GM23338 (cell line): ENCODE results near the gene RIPK1. TPM values are rescaled to one million over a fixed set of nuclear protein-coding genes. Genes with fewer than 3 reads are reported as not detected.
A peak's percentile ranks its signal among the peaks of the same experiment; 100 is the strongest.
"Not testable (repeated sequence)": the region's sequence is repeated elsewhere in the genome, so short reads cannot be mapped to it uniquely, and the experiment has no call there.

Experiments
- ATAC-seq: fragments of 200-7000 bp; cut with Tn5 transposase; 3 replicates; pipeline ENCODE4 v1.9.1; 2020
- DNase-seq: peaks from one replicate; pipeline ENCODE4 v3.0.0-alpha.2; 2015; ENCODE audit warnings: low spot score
- H2AFZ ChIP-seq: fragments of 200-600 bp; sonication (generic); 2 replicates; pipeline ENCODE4 v1.8.0; 2016; ENCODE audit warnings: antibody characterized with exemption, mild to moderate bottlenecking, moderate library complexity
- H3F3A ChIP-seq: fragments of 200-600 bp; sonication (generic); replicated peaks from 2 replicates; pipeline ENCODE4 v1.8.0; 2017; ENCODE audit warnings: antibody characterized with exemption, mixed run types, low read depth
- H3K27ac ChIP-seq: fragments of 200-600 bp; sonication (generic); 2 replicates; pipeline ENCODE4 v1.6.1; 2016; ENCODE audit warnings: low read depth
- H3K27me3 ChIP-seq: fragments of 200-600 bp; sonication (generic); 2 replicates; pipeline ENCODE4 v1.8.0; 2016; ENCODE audit warnings: mild to moderate bottlenecking, mixed run types, moderate library complexity; ENCODE audit not compliant: insufficient read depth
- H3K36me3 ChIP-seq: fragments of 200-600 bp; sonication (generic); 2 replicates; pipeline ENCODE4 v1.8.0; 2016; ENCODE audit warnings: mild to moderate bottlenecking; ENCODE audit not compliant: insufficient read depth
- H3K4me1 ChIP-seq: fragments of 200-600 bp; sonication (generic); 2 replicates; pipeline ENCODE4 v1.8.0; 2016; ENCODE audit warnings: mild to moderate bottlenecking, moderate library complexity; ENCODE audit not compliant: insufficient read depth
- H3K4me2 ChIP-seq: fragments of 200-600 bp; sonication (generic); 2 replicates; pipeline ENCODE4 v1.7.1; 2017; ENCODE audit warnings: mixed run types
- H3K4me3 ChIP-seq: fragments of 200-600 bp; sonication (generic); 2 replicates; pipeline ENCODE4 v1.6.1; 2016; ENCODE audit warnings: mixed run types
- H3K79me2 ChIP-seq: fragments of 200-600 bp; sonication (generic); replicated peaks from 2 replicates; pipeline ENCODE4 v1.8.0; 2017; ENCODE audit warnings: mild to moderate bottlenecking; ENCODE audit not compliant: insufficient read depth
- H3K9me2 ChIP-seq: fragments of 200-600 bp; sonication (generic); 2 replicates; pipeline ENCODE4 v1.8.0; 2017; ENCODE audit not compliant: insufficient read depth
- H4K20me1 ChIP-seq: fragments of 200-600 bp; sonication (generic); replicated peaks from 2 replicates; pipeline ENCODE4 v1.8.0; 2017; ENCODE audit warnings: mild to moderate bottlenecking; ENCODE audit not compliant: insufficient read depth
- H3K27ac Mint-ChIP-seq: 2 replicates; pipeline ENCODE4 v1.8.0; 2020; ENCODE audit warnings: inconsistent platforms, mild to moderate bottlenecking, moderate library complexity, mixed read lengths
- H3K27me3 Mint-ChIP-seq: 3 replicates; pipeline ENCODE4 v1.8.0; 2022; ENCODE audit warnings: low read depth, mild to moderate bottlenecking, moderate library complexity, mixed read lengths, inconsistent platforms; ENCODE audit not compliant: insufficient read depth, poor library complexity
- H3K36me3 Mint-ChIP-seq: 3 replicates; pipeline ENCODE4 v1.8.0; 2021; ENCODE audit warnings: low read depth, mild to moderate bottlenecking, inconsistent platforms, moderate library complexity, mixed read lengths
- H3K4me1 Mint-ChIP-seq: 3 replicates; pipeline ENCODE4 v1.8.0; 2020; ENCODE audit warnings: mild to moderate bottlenecking, inconsistent platforms, mixed read lengths
- H3K4me3 Mint-ChIP-seq: 3 replicates; pipeline ENCODE4 v1.8.0; 2021; ENCODE audit warnings: moderate library complexity, mild to moderate bottlenecking, inconsistent platforms, mixed read lengths
- H3K9me3 Mint-ChIP-seq: 3 replicates; pipeline ENCODE4 v1.8.0; 2020; ENCODE audit warnings: moderate library complexity, mild to moderate bottlenecking, inconsistent platforms, mixed read lengths
- CREB1 ChIP-seq: fragments of 250-450 bp; sonication (Bioruptor Pico); IDR thresholded peaks from 2 replicates; pipeline ENCODE4 v1.5.0; 2020; ENCODE audit warnings: low read depth, mild to moderate bottlenecking, moderate library complexity
- EZH2 ChIP-seq: fragments of 200-600 bp; sonication (generic); IDR thresholded peaks from one replicate; pipeline ENCODE4 v1.8.0; 2017; ENCODE audit warnings: antibody characterized with exemption, mild to moderate bottlenecking, low read depth; ENCODE audit not compliant: unreplicated experiment
- POLR2AphosphoS5 ChIP-seq: IDR thresholded peaks from 2 replicates; pipeline ENCODE4 v1.6.1; 2016; ENCODE audit warnings: antibody characterized with exemption, low read depth
- polyA plus RNA-seq: library from polyadenylated mRNA; unstranded; fragments of >200 nt; fragmentation: Nextera tagmentation; extraction: Ambion mirVana; gene quantifications from 2 replicates; pipeline ENCODE4 v1.2.1, GENCODE V29; 2016
- total RNA-seq: library from RNA; depleted of rRNA; stranded (reverse); fragments of >200 nt; shearing (Covaris generic); gene quantifications from 2 replicates; pipeline ENCODE4 v1.2.3, GENCODE V29; 2014

The RIPK1 gene
- total and polyA plus RNA-seq, 2 experiments from 2014 or later: 5.7 to 19.4 TPM

GRCh38 chr6:3053231-3053508 is 15.1 kb upstream of the RIPK1 start:
- Histone ChIP-seq H3K4me2 (peak overlapping the region; percentile 84), H3K9me2 (peaks cover 4% of the 10 kb centered on the region; the same call in 1 of the 2 replicates), H3K79me2 (no peaks in the 10 kb centered on the region), H3K27me3 (no peaks in the 10 kb centered on the region), H3K36me3 (no peaks in the 10 kb centered on the region), H2AFZ (peak overlapping the region; percentile 75; the same call in 1 of the 2 replicates), H3F3A (peaks cover 17% of the 10 kb centered on the region), H4K20me1 (no peaks in the 10 kb centered on the region), H3K4me1 (peaks cover 19% of the 10 kb centered on the region), H3K27ac (0 out of 2 replicates have a peak overlapping the region, but pooled peaks have one; percentile 70), H3K4me3 (peak overlapping the region; percentile 70)
- no peaks in the 10 kb centered on the region for H3K9me3 Mint-ChIP-seq
- H3K4me3 Mint-ChIP-seq: peak overlapping the region; percentile 80
- H3K27me3 Mint-ChIP-seq: peaks cover 26% of the 10 kb centered on the region
- no peak overlapping the region for H3K27ac Mint-ChIP-seq
- no peak for DNase-seq
- peaks cover 32% of the 10 kb centered on the region for H3K4me1 Mint-ChIP-seq
- ATAC-seq: no peak
- TF ChIP-seq POLR2AphosphoS5: no peak
- TF ChIP-seq CREB1 (CRISPR knock-in tag): no peak
- no peaks in the 10 kb centered on the region; the same call in 2 of the 3 replicates for H3K36me3 Mint-ChIP-seq

GRCh38 chr6:3054229-3055157 is 13.8 kb upstream of the RIPK1 start:
- DNase-seq: peak; percentile 63
- peak overlapping the region; percentile 65 for H3K27ac ChIP-seq
- ATAC-seq: peak; percentile 17
- H3K4me1 Mint-ChIP-seq: peaks cover 32% of the 10 kb centered on the region
- not testable (repeated sequence) for H3K9me2 ChIP-seq, H3K36me3 Mint-ChIP-seq, H4K20me1 ChIP-seq, H3K36me3 ChIP-seq, H3K9me3 Mint-ChIP-seq, H3K27me3 ChIP-seq, H3K79me2 ChIP-seq, H3K27ac Mint-ChIP-seq
- H3K4me2 ChIP-seq: peak overlapping the region; percentile 84
- H2AFZ ChIP-seq: peak overlapping the region; percentile 19; the same call in 1 of the 2 replicates
- peaks cover 19% of the 10 kb centered on the region for H3K4me1 ChIP-seq
- H3K27me3 Mint-ChIP-seq: peaks cover 26% of the 10 kb centered on the region
- H3F3A ChIP-seq: peaks cover 17% of the 10 kb centered on the region
- H3K4me3 Mint-ChIP-seq: peak overlapping the region; percentile 80
- TF ChIP-seq CREB1 (CRISPR knock-in tag) (0 out of 2 replicates have a peak, but pooled peaks have one; percentile 40), POLR2AphosphoS5 (peak; percentile 27)
- H3K4me3 ChIP-seq: peak overlapping the region; percentile 70

GRCh38 chr6:3055158-3055499 is 13.2 kb upstream of the RIPK1 start:
- H3K27ac Mint-ChIP-seq, DNase-seq, H3K79me2 ChIP-seq, H4K20me1 ChIP-seq, H3K9me3 Mint-ChIP-seq, ATAC-seq, H3K36me3 Mint-ChIP-seq, H3K27me3 ChIP-seq, H3K36me3 ChIP-seq, H3K9me2 ChIP-seq, H2AFZ ChIP-seq: not testable (repeated sequence)
- Histone ChIP-seq H3K27ac (peak overlapping the region; percentile 65; the same call in 1 of the 2 replicates), H3F3A (peaks cover 17% of the 10 kb centered on the region), H3K4me3 (peak overlapping the region; percentile 70), H3K4me1 (peaks cover 19% of the 10 kb centered on the region), H3K4me2 (peak overlapping the region; percentile 84)
- H3K4me1 Mint-ChIP-seq: peaks cover 32% of the 10 kb centered on the region
- H3K4me3 Mint-ChIP-seq: peak overlapping the region; percentile 80
- H3K27me3 Mint-ChIP-seq: peaks cover 26% of the 10 kb centered on the region

GRCh38 chr6:3057063-3057770 is 11.1 kb upstream of the RIPK1 start:
- Histone ChIP-seq H3K79me2 (no peaks in the 10 kb centered on the region), H3K27me3 (no peaks in the 10 kb centered on the region), H2AFZ (no peak overlapping the region), H3K4me3 (no peak overlapping the region), H3K4me2 (no peak overlapping the region), H3K36me3 (no peaks in the 10 kb centered on the region), H3K27ac (no peak overlapping the region), H4K20me1 (no peaks in the 10 kb centered on the region), H3K9me2 (peaks cover 4% of the 10 kb centered on the region; the same call in 1 of the 2 replicates), H3F3A (peaks cover 17% of the 10 kb centered on the region), H3K4me1 (peaks cover 19% of the 10 kb centered on the region)
- no peak for TF ChIP-seq EZH2
- H3K36me3 Mint-ChIP-seq: no peaks in the 10 kb centered on the region
- no peaks in the 10 kb centered on the region for H3K9me3 Mint-ChIP-seq
- peaks cover 29% of the 10 kb centered on the region for H3K4me1 Mint-ChIP-seq
- peaks cover 26% of the 10 kb centered on the region for H3K27me3 Mint-ChIP-seq
- no peak for ATAC-seq
- H3K4me3 Mint-ChIP-seq: no peak overlapping the region
- no peak overlapping the region for H3K27ac Mint-ChIP-seq
- no peak for DNase-seq
